Endothelial cell of umbilical vein (primary cell): ENCODE data around the gene HLA-DPB1. TPM values are rescaled to one million over a fixed set of nuclear protein-coding genes. Genes with fewer than 3 reads are reported as not detected.

Experiments
- BruUV-seq: library from RNA; stranded (reverse); fragments of 400-500 nt; replicated peaks from 2 replicates; lab custom pipeline; 2021; lab: Mats Ljungman, UMichigan
- CTCF ChIA-PET: fragments of 300-600, 350-600 bp; sonication (Branson Sonifier 250); formaldehyde crosslinking; loops from one replicate; lab custom pipeline; 2021; ENCODE audit warnings: antibody characterized with exemption, inconsistent platforms; lab: Charles Lee
- POLR2A ChIA-PET: fragments of 300-600, 350-600 bp; sonication (Branson Sonifier 250); formaldehyde crosslinking; loops from one replicate; lab custom pipeline; 2021; ENCODE audit warnings: antibody characterized with exemption, inconsistent platforms; lab: Charles Lee
- DNase-seq: peaks from one replicate; pipeline ENCODE4 v3.0.0-alpha.2; 2011; ENCODE audit warnings: low read depth, low spot score
- FAIRE-seq: peaks from 2 replicates; lab custom pipeline; 2011; peaks lifted over from hg19 to GRCh38; lab: Jason Lieb, UNC
- H2AFZ ChIP-seq: 2 replicates; pipeline ENCODE4 v1.6.0; 2012; ENCODE audit warnings: low read depth, low read length, control low read depth, inconsistent platforms
- H3K27ac ChIP-seq: 2 replicates; pipeline ENCODE4 v1.5.1; 2011; ENCODE audit warnings: low read depth, mild to moderate bottlenecking, control low read depth, low read length, moderate library complexity; ENCODE audit not compliant: insufficient read depth
- H3K27me3 ChIP-seq, 2 experiments: 2 replicates each; pipeline versions ENCODE4 v1.6.0 to v1.6.1; 2011; ENCODE audit warnings: low read length in 2 of 2, mixed read lengths in 1 of 2; ENCODE audit not compliant: control insufficient read depth in 2 of 2, insufficient read depth in 2 of 2
- H3K36me3 ChIP-seq, 2 experiments: 2 replicates in 1 of 2; 3 replicates in 1 of 2; pipeline ENCODE4 v1.5.1; 2011; ENCODE audit warnings: low read length in 2 of 2, mild to moderate bottlenecking in 1 of 2, moderate library complexity in 1 of 2; ENCODE audit not compliant: control insufficient read depth in 2 of 2, insufficient read depth in 2 of 2; ENCODE audit errors: extremely low read depth in 1 of 2
- H3K4me1 ChIP-seq: 3 replicates; pipeline ENCODE4 v1.5.1; 2011; ENCODE audit warnings: mild to moderate bottlenecking, low read length; ENCODE audit not compliant: control insufficient read depth, insufficient read depth; ENCODE audit errors: extremely low read depth
- H3K4me2 ChIP-seq: 2 replicates; pipeline ENCODE4 v1.6.1; 2011; ENCODE audit warnings: low read length, control low read depth, mixed read lengths; ENCODE audit not compliant: insufficient read depth
- H3K4me3 ChIP-seq, 3 experiments: fragments of 200-600 bp in 1 of 3; sonication (generic), shearing (Covaris generic) in 1 of 3; replicated peaks in 1 of 3; 2 replicates each; pipeline ENCODE4 v1.5.1; 2011 to 2016; ENCODE audit warnings: control low read depth in 3 of 3, low read length in 3 of 3, mild to moderate bottlenecking in 2 of 3, inconsistent platforms in 1 of 3, low read depth in 1 of 3, moderate library complexity in 1 of 3; ENCODE audit not compliant: insufficient read depth in 1 of 3
- H3K79me2 ChIP-seq: 2 replicates; pipeline ENCODE4 v1.6.0; 2012; ENCODE audit warnings: low read length, inconsistent platforms; ENCODE audit not compliant: control insufficient read depth, insufficient read depth
- H3K9ac ChIP-seq: replicated peaks from 2 replicates; pipeline ENCODE3; 2011; ENCODE audit warnings: low read length, control low read depth; ENCODE audit not compliant: insufficient read depth; ENCODE audit errors: extremely low read depth
- H3K9me1 ChIP-seq: replicated peaks from 3 replicates; pipeline ENCODE4 v1.6.0; 2011; ENCODE audit warnings: mild to moderate bottlenecking, low read length; ENCODE audit not compliant: control insufficient read depth, insufficient read depth; ENCODE audit errors: extremely low read depth
- H3K9me3 ChIP-seq: replicated peaks from 2 replicates; pipeline ENCODE4 v1.5.1; 2012; ENCODE audit warnings: low read length, inconsistent platforms; ENCODE audit not compliant: control insufficient read depth, insufficient read depth
- H4K20me1 ChIP-seq: replicated peaks from 2 replicates; pipeline ENCODE3; 2011; ENCODE audit warnings: mild to moderate bottlenecking, low read length; ENCODE audit not compliant: control insufficient read depth, insufficient read depth; ENCODE audit errors: extremely low read depth
- CTCF ChIP-seq, 2 donors: IDR thresholded peaks; 1 replicate in 1 of 2; 2 replicates in 1 of 2; pipeline ENCODE4 v1.5.1; 2011; ENCODE audit warnings: low read length in 2 of 2, mild to moderate bottlenecking in 2 of 2, moderate library complexity in 2 of 2, control low read depth in 1 of 2, inconsistent platforms in 1 of 2, low read depth in 1 of 2; ENCODE audit not compliant: insufficient read depth in 1 of 2; ENCODE audit errors: extremely low read depth in 1 of 2
- EZH2 ChIP-seq: IDR thresholded peaks from 2 replicates; pipeline ENCODE4 v1.6.1; 2012; ENCODE audit warnings: borderline replicate concordance, low read depth, mild to moderate bottlenecking, moderate library complexity, low read length, inconsistent platforms; ENCODE audit not compliant: severe bottlenecking
- FOS ChIP-seq: IDR thresholded peaks from 2 replicates; pipeline ENCODE4 v1.6.1; 2011; ENCODE audit warnings: mild to moderate bottlenecking, low read length, moderate library complexity, borderline replicate concordance; ENCODE audit not compliant: insufficient read depth
- GATA2 ChIP-seq: IDR thresholded peaks from 2 replicates; pipeline ENCODE4 v1.7.0; 2011; ENCODE audit warnings: low read depth, mild to moderate bottlenecking, moderate library complexity, mixed read lengths, low read length; ENCODE audit not compliant: insufficient read length, insufficient read depth
- JUN ChIP-seq: IDR thresholded peaks from 2 replicates; pipeline ENCODE4 v1.6.1; 2011; ENCODE audit warnings: borderline replicate concordance, low read depth; ENCODE audit not compliant: insufficient read length, insufficient read depth
- MAX ChIP-seq: IDR thresholded peaks from 2 replicates; pipeline ENCODE4 v1.6.1; 2011; ENCODE audit not compliant: insufficient read depth, insufficient read length
- MYC ChIP-seq: IDR thresholded peaks from one replicate; pipeline ENCODE4 v1.6.1; 2011; ENCODE audit warnings: mild to moderate bottlenecking, low read depth, low read length
- POLR2A ChIP-seq: IDR thresholded peaks from 2 replicates; pipeline ENCODE4 v1.6.1; 2012; ENCODE audit warnings: low read depth, mild to moderate bottlenecking, control low read depth, low read length
- POLR2AphosphoS5 ChIP-seq: IDR thresholded peaks from 2 replicates; pipeline ENCODE4 v1.6.1; 2012; ENCODE audit warnings: low read depth, mild to moderate bottlenecking, control low read depth, low read length, moderate library complexity; ENCODE audit not compliant: insufficient read depth
- dilution Hi-C: fragments of 300-500 bp; cut with MboI; formaldehyde crosslinking; loops from one replicate; pipeline ENCODE4 v1.15.0; 2019; ENCODE audit warnings: low sequenced_read_pairs; ENCODE audit not compliant: extremely low pct_ligation_motif_present
- intact Hi-C: fragments of 100-400 bp; cut with micrococcal nuclease; formaldehyde crosslinking; loops from one replicate; pipeline ENCODE4 v1.10.0; 2022
- polyA plus RNA-seq, 4 experiments: library from polyadenylated mRNA; depleted of rRNA in 3 of 4; stranded (reverse) in 3 of 4; unstranded in 1 of 4; fragments of >200 nt; gene quantifications; 2 replicates each; pipeline versions ENCODE4 v1.2.1 to v1.2.3, GENCODE V29; 2011 to 2012; ENCODE audit warnings: missing spikeins in 1 of 4
- total RNA-seq: library from RNA; stranded (reverse); gene quantifications from 2 replicates; pipeline ENCODE4 v1.2.3, GENCODE V29; 2021

Gene HLA-DPB1
- total and polyA plus RNA-seq, 2 donors (not counting 3 experiments of a cell fraction or from before 2014, with no cell fraction given): 2.3 to 38.0 TPM

DNA sequence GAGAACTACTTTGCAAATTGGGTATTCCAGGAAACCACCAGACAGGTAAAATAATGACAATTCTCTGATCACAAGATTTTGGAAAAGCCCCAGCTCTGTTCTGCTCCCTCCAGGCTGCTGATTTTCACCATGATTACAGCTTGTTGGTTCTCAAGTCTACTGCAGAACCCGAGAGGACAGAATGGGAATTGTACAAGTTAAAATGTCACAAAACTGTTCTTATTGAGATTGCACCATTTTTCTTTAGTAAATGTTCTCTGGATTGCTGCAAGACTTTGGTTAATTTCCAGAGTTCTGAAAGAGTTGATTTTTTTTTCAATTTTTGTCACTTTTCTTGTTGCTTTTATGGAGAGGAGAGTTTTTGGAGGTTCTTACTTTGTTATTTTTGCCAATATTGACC, 39.3 kb upstream of the HLA-DPB1 start:
- BruUV-seq: no TSS peak
- Histone ChIP-seq H3K4me3 (no peak overlapping the region), H3K27ac (no peak overlapping the region), H3K9me3 (no peaks in the 10 kb centered on the region), H3K4me1 (no peaks in the 10 kb centered on the region), H3K36me3 (no peaks in the 10 kb centered on the region), H3K27me3 (peaks cover 18 to 49% of the 10 kb centered on the region in 2 experiments), H3K79me2 (no peaks in the 10 kb centered on the region), H3K4me2 (no peak overlapping the region), H3K9me1 (no peaks in the 10 kb centered on the region), H4K20me1 (no peaks in the 10 kb centered on the region), H2AFZ (no peak overlapping the region), H3K9ac (no peak overlapping the region)
- DNase-seq: no peak
- intact Hi-C loops (no loop called here), dilution Hi-C loops (no loop called here)
- ChIA-PET POLR2A (no interaction called here), CTCF (interaction anchor here (1.5 to 2.2 kb wide), 2 partner anchors 13 to 39 kb away, joined by 4 to 6 read pairs; partner anchors contain the start of gene HLA-DPB1)
- FAIRE-seq: no peak
- TF ChIP-seq FOS (no peak), POLR2A (no peak), POLR2AphosphoS5 (no peak), MAX (no peak), CTCF (IDR thresholded peaks at IDR 0.05; ENCODE audit: extremely low read depth in 1 of 2, insufficient read depth in 1 of 2, low read depth in 1 of 2, low read length in 2 of 2) (no peak), JUN (no peak), MYC (no peak), GATA2 (no peak), EZH2 (no peak)
